HG03108 (cell line): ENCODE measurements around the gene APOBEC3G.

Experiments used
- ATAC-seq: cut with Tn5 transposase; IDR thresholded peaks from one replicate; pipeline ENCODE4 v1.9.1; 2021; ENCODE audit warnings: moderate library complexity; ENCODE audit not compliant: unreplicated experiment

Gene APOBEC3G

DNA sequence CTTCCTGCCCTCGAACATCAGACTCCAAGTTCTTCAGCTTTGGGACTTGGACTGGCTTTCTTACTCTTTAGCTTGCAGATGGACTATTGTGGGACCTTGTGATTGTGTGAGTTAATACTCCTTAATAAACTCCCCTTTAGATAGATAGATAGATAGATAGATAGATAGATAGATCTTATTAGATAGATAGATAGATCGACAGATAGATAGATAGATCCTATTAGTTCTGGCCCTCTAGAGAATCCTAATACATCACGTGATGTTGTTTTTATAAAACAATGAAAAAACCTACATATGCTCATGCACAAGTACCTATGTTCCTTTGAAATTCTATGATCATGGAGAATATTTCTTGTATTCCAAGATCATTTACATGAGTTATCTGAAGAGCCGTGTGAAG is 43.9 kb downstream of the APOBEC3G start:
- no peak for ATAC-seq

GRCh38 chr22:39122772-39123470 is 45.8 kb downstream of the APOBEC3G start:
- no peak for ATAC-seq

DNA sequence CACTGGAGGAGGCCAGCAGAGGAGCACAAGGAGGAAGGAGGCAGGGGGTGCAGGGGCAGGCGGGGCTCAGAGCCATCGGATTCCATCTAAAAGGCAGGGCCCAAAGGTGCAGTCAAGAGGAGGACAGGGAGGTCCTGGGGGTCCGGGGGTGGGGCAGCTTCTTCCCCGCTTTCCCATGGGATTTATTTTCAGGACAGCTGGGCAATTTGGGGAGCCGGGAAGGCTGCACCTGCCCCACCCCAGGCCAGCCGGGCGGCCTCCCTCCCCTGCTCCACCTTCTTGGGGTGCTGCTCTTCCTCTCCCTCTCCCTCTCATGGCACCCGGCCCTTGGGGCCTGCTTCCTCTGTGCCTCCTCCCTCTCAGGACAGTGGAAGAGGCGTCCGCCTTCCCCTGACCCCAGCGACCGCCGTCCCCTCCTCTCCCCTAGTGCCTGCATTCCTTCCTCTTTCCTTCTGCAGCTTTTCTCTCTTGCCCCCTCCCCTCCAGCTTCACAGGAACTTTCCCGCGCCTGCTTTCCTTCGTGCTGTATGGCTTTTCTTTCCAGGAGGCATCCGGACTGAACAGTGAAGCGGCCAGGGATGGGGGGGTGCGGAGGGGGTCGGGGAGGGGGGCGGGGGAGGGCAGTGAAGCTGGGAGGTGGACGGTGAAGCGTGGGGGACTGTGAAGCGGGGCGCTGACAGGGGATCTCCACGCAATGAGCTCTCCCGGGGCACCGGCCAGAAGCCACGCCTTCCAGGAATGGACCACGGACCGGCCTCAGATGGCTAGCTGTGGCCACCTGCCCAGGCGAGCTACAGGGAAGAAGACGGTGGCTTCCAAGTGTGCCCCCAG is 46.9 kb downstream of the APOBEC3G start:
- ATAC-seq = no peak

GRCh38 chr22:39125622-39126021 is 48.5 kb downstream of the APOBEC3G start:
- no peak for ATAC-seq

DNA sequence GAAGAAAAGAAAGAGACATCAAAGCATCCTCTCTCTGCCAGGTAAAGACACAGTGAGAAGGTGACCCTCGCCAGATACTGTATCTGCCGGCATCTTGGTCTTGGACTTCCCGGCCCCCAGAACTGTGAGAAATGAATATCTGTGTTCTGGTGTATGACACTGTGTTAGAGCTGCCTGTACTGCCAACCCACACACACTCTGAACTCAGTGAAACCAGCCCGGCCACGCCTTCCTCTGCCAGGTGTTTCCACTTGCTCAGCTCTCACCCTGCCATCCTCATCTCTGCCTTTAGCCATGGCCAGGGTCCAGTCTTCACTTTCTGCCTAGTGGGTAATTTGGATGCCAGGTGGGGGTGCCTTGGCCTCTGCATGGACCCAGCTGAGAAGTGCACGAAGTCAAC is 51.4 kb downstream of the APOBEC3G start:
- ATAC-seq = no peak

- no peak for ATAC-seq
These were observed 52.0 kb downstream of the APOBEC3G start for GRCh38 chr22:39129081-39129480.

- no peak for ATAC-seq
These were observed 52.7 kb downstream of the APOBEC3G start for GRCh38 chr22:39129746-39130145.

GRCh38 chr22:39130152-39130704 is 53.2 kb downstream of the APOBEC3G start:
- no peak for ATAC-seq

GRCh38 chr22:39130892-39131855 is 54.1 kb downstream of the APOBEC3G start:
- ATAC-seq = no peak

GRCh38 chr22:39132281-39132680 is 55.2 kb downstream of the APOBEC3G start:
- no peak for ATAC-seq

- ATAC-seq = no peak
These were observed 55.9 kb downstream of the APOBEC3G start for GRCh38 chr22:39132871-39133524.

GRCh38 chr22:39133871-39134270 is 56.8 kb downstream of the APOBEC3G start:
- ATAC-seq = no peak

- ATAC-seq = no peak
These were observed 57.5 kb downstream of the APOBEC3G start for GRCh38 chr22:39134366-39135091.

DNA sequence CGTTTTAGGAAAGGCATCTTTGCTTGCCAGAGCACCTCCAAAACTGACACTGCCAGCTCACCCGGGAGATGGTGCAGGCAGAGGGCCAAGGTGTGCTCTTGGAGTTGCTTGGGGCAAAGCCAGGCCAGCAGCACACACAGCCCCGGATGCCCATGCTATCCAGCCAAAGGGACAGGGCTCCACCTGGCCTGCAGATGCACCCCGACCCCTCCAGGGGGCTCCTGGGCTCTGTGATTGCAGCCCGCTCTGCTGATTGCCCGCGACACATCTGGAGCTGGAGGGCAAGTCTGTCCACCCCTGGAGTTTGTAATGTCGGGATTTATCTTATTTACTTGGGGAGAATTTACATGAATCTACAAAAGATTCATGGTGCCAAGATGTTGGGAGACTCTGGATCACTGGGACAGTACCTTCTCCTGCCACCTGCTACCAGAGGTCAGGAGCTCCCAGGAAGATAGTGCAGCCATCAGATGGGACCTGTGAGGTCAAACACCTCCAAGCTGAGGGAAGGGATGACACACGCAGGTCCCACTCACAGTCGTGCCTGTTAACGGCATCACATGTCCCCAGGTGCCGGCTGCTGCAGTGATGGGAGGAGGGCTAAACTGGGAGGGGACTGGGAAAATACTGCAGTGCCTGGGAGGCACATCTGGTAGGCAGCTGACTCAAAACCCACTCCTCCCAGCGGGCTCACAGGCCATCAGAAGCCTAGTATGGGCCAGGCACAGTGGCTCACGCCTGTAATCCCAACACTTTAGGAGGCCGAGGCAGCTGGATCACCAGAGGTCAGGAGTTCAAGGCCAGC is 58.2 kb downstream of the APOBEC3G start:
- ATAC-seq = no peak

GRCh38 chr22:39136317-39136716 is 59.2 kb downstream of the APOBEC3G start:
- no peak for ATAC-seq
